HepG2 (cell line): Measurements from ENCODE around the gene NADK2.

Source experiments
- HMGXB3 ChIP-seq: sonication (generic); formaldehyde crosslinking; IDR thresholded peaks from 2 replicates; pipeline ENCODE4 v1.4.0; 2020; ENCODE audit warnings: missing genetic modification reagents, borderline replicate concordance
- MED8 ChIP-seq: sonication (generic); formaldehyde crosslinking; IDR thresholded peaks from 2 replicates; pipeline ENCODE4 v1.8.1; 2023; ENCODE audit warnings: mild to moderate bottlenecking, missing genetic modification reagents; ENCODE audit not compliant: insufficient replicate concordance
- NFATC3 ChIP-seq: sonication (generic); formaldehyde crosslinking; IDR thresholded peaks from 2 replicates; pipeline ENCODE4 v1.5.1; 2020; ENCODE audit warnings: mild to moderate bottlenecking, missing genetic modification reagents
- NFKBIZ ChIP-seq: IDR thresholded peaks from 2 replicates; pipeline ENCODE4 v1.6.1; 2018; ENCODE audit warnings: missing genetic modification reagents, missing compliant biosample characterization
- SMARCC2 ChIP-seq: fragments of 450-650 bp; IDR thresholded peaks from 2 replicates; pipeline ENCODE4 v1.6.1; 2017; ENCODE audit warnings: antibody characterized with exemption, mild to moderate bottlenecking
- ZFX ChIP-seq: sonication (generic); formaldehyde crosslinking; IDR thresholded peaks from 2 replicates; pipeline ENCODE4 v1.4.0; 2020; ENCODE audit warnings: mild to moderate bottlenecking, low read depth, missing genetic modification reagents, moderate library complexity
- TF ChIP-seq, protein P1 (sequence below): sonication (generic); formaldehyde crosslinking; IDR thresholded peaks from 2 replicates; pipeline ENCODE4 v1.4.0; 2020; ENCODE audit warnings: missing genetic modification reagents
- TF ChIP-seq, protein P2 (sequence below): sonication (generic); formaldehyde crosslinking; IDR thresholded peaks from 2 replicates; pipeline ENCODE4 v1.5.0; 2020; ENCODE audit warnings: mild to moderate bottlenecking, missing genetic modification reagents, moderate library complexity

DNA sequence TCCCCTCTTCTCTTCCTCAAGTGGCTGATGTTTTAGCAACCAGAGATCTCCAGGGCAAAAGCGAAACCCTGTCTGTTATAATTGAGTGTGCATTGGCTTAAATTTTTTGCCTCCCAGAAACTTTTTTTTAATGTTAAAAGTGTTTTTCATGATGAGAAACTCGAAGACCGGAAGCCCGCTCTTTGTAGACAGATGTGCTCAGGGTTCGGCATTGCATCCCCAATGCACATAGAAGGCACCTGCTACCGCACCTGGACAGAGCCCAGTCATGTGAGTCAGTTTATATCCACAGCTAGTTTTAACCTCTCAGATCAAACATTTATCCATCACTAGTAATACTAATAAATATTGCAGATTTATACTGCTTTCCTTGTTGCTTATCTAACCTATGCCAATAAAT lies 19.5 kb upstream of the NADK2 start:
- TF ChIP-seq, protein P1, sequence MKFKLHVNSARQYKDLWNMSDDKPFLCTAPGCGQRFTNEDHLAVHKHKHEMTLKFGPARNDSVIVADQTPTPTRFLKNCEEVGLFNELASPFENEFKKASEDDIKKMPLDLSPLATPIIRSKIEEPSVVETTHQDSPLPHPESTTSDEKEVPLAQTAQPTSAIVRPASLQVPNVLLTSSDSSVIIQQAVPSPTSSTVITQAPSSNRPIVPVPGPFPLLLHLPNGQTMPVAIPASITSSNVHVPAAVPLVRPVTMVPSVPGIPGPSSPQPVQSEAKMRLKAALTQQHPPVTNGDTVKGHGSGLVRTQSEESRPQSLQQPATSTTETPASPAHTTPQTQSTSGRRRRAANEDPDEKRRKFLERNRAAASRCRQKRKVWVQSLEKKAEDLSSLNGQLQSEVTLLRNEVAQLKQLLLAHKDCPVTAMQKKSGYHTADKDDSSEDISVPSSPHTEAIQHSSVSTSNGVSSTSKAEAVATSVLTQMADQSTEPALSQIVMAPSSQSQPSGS = no peak
- TF ChIP-seq NFKBIZ = no peak
- no peak for TF ChIP-seq MED8 (CRISPR knock-in tag)
- TF ChIP-seq, protein P2, sequence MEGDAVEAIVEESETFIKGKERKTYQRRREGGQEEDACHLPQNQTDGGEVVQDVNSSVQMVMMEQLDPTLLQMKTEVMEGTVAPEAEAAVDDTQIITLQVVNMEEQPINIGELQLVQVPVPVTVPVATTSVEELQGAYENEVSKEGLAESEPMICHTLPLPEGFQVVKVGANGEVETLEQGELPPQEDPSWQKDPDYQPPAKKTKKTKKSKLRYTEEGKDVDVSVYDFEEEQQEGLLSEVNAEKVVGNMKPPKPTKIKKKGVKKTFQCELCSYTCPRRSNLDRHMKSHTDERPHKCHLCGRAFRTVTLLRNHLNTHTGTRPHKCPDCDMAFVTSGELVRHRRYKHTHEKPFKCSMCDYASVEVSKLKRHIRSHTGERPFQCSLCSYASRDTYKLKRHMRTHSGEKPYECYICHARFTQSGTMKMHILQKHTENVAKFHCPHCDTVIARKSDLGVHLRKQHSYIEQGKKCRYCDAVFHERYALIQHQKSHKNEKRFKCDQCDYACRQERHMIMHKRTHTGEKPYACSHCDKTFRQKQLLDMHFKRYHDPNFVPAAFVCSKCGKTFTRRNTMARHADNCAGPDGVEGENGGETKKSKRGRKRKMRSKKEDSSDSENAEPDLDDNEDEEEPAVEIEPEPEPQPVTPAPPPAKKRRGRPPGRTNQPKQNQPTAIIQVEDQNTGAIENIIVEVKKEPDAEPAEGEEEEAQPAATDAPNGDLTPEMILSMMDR = no peak
- no peak for TF ChIP-seq NFATC3
- TF ChIP-seq SMARCC2 = no peak
- TF ChIP-seq HMGXB3 (CRISPR knock-in tag) = no peak
- TF ChIP-seq ZFX (CRISPR knock-in tag) = no peak
